ENCODE data around the gene FIBCD1.

Gene FIBCD1

DNA sequence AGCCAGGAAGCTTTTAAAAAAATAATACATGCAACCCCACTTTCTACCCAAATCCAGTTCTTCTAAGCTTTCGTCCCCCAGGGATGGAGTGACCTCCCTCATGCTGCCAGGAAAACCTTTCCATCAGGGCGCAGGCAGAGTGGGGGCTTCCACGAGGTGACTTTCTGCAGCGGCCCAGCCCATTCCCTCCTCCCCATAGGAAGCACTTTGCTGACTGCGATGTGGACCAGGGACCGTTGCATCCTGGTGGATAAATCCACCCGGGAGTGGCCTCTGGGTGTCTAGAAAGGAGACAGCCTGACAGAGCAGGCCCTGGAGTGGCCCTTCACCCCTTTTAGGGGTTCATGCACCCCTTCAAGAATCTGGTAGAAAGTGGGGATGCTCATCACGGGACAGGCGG is 44.0 kb downstream of the FIBCD1 start:
- WGBS, 2 donors (ENCODE audit: extremely low coverage in 2 of 2, insufficient read length in 2 of 2, insufficient replicate concordance in 1 of 2), result no CpG with 5 or more reads among the region's 9 CpGs
- H2AK5ac ChIP-seq (ENCODE audit: low read depth, low read length), result peak overlapping the region; percentile 70
- peak overlapping the region; percentile 65 for H3K18ac ChIP-seq (ENCODE audit: low read length)
- no peak overlapping the region for H3K14ac ChIP-seq (ENCODE audit: low read length)
- no peak overlapping the region for H3K4me2 ChIP-seq (ENCODE audit: insufficient read depth, low read length, poor library complexity, severe bottlenecking)
- no peak overlapping the region for H4K8ac ChIP-seq (ENCODE audit: low read depth, low read length)
- H2BK12ac ChIP-seq (ENCODE audit: low read length), result no peak overlapping the region
- no peak overlapping the region for H3K4ac ChIP-seq (ENCODE audit: low read length)
- peaks cover 0 to 6% (median 0%) of the 10 kb centered on the region in 3 experiments for H3K27me3 ChIP-seq (ENCODE audit: control insufficient read depth in 3 of 3, insufficient read depth in 3 of 3, low read depth in 1 of 3, low read length in 3 of 3)
- peaks cover 9 to 43% of the 10 kb centered on the region in 2 donors for H3K36me3 ChIP-seq (replicated peaks in 1 of 2; ENCODE audit: control insufficient read depth in 2 of 2, insufficient read depth in 2 of 2, low read length in 2 of 2)
- peak overlapping the region; percentile 97 for H3K23ac ChIP-seq (ENCODE audit: low read depth, low read length, poor library complexity)
- no peak overlapping the region for H2BK15ac ChIP-seq (ENCODE audit: low read length)
- H3K4me1 ChIP-seq (ENCODE audit: control insufficient read depth in 2 of 2, insufficient read depth in 1 of 2, low read depth in 1 of 2, low read length in 2 of 2), result peaks cover 14 to 21% of the 10 kb centered on the region in 2 donors
- no peak overlapping the region for H2AFZ ChIP-seq (ENCODE audit: low read length)
- peaks cover 4% of the 10 kb centered on the region for H3K79me1 ChIP-seq (ENCODE audit: low read depth, low read length)
- H3K27ac ChIP-seq (replicated peaks; ENCODE audit: low read length), result no peak overlapping the region
- no peak overlapping the region for H3K9ac ChIP-seq (ENCODE audit: low read depth, low read length, poor library complexity)
- no peak for DNase-seq (ENCODE audit: low spot score)
- H3K9me3 ChIP-seq (replicated peaks in 1 of 2; ENCODE audit: control insufficient read depth in 2 of 2, insufficient read depth in 1 of 2, low read depth in 1 of 2, low read length in 2 of 2), result no peaks in the 10 kb centered on the region
- peak overlapping the region; percentile 82 for H2BK120ac ChIP-seq (ENCODE audit: low read depth, low read length)
- no peak overlapping the region for H4K91ac ChIP-seq (ENCODE audit: low read depth, low read length, poor library complexity)
- no peak overlapping the region for H3K4me3 ChIP-seq (ENCODE audit: low read length in 2 of 2)
- no peak overlapping the region for H2BK5ac ChIP-seq (ENCODE audit: low read length)

DNA sequence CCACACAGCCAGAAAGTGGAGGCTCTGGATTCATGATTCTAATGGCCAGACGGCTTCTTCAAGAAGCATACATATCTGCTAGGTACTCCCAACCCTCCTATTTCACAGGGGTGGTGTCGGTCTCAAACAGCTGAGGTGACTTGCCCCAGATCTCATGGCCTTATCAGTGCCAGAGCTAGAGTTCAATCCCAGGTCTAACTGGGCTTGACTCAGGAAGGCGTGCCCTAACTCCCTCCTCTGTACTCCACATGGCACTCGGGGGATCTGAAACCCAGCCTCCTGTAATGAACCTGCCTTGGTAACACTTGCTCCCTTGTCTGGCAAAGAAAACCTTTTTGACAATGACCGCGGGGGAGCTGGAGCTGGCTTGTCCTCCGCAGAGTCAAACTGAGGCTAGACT is 44.5 kb downstream of the FIBCD1 start:
- Histone ChIP-seq H3K4ac (ENCODE audit: low read length) (no peak overlapping the region), H3K23ac (ENCODE audit: low read depth, low read length, poor library complexity) (peak overlapping the region; percentile 50), H3K9me3 (replicated peaks in 1 of 2; ENCODE audit: control insufficient read depth in 2 of 2, insufficient read depth in 1 of 2, low read depth in 1 of 2, low read length in 2 of 2) (no peaks in the 10 kb centered on the region), H3K4me3 (ENCODE audit: low read length in 2 of 2) (no peak overlapping the region), H3K4me1 (ENCODE audit: control insufficient read depth in 2 of 2, insufficient read depth in 1 of 2, low read depth in 1 of 2, low read length in 2 of 2) (peaks cover 14 to 21% of the 10 kb centered on the region in 2 donors), H2BK12ac (ENCODE audit: low read length) (no peak overlapping the region), H4K8ac (ENCODE audit: low read depth, low read length) (no peak overlapping the region), H3K9ac (ENCODE audit: low read depth, low read length, poor library complexity) (no peak overlapping the region), H3K18ac (ENCODE audit: low read length) (no peak overlapping the region), H4K91ac (ENCODE audit: low read depth, low read length, poor library complexity) (no peak overlapping the region), H2BK120ac (ENCODE audit: low read depth, low read length) (no peak overlapping the region), H3K4me2 (ENCODE audit: insufficient read depth, low read length, poor library complexity, severe bottlenecking) (no peak overlapping the region), H3K27ac (replicated peaks; ENCODE audit: low read length) (no peak overlapping the region), H2BK5ac (ENCODE audit: low read length) (no peak overlapping the region), H3K79me1 (ENCODE audit: low read depth, low read length) (peaks cover 4% of the 10 kb centered on the region), H2AFZ (ENCODE audit: low read length) (no peak overlapping the region), H3K14ac (ENCODE audit: low read length) (no peak overlapping the region), H2BK15ac (ENCODE audit: low read length) (no peak overlapping the region), H3K27me3 (ENCODE audit: control insufficient read depth in 3 of 3, insufficient read depth in 3 of 3, low read depth in 1 of 3, low read length in 3 of 3) (peaks cover 0 to 2% (median 0%) of the 10 kb centered on the region in 3 experiments), H3K36me3 (replicated peaks in 1 of 2; ENCODE audit: control insufficient read depth in 2 of 2, insufficient read depth in 2 of 2, low read length in 2 of 2) (peaks cover 11 to 46% of the 10 kb centered on the region in 2 donors), H2AK5ac (ENCODE audit: low read depth, low read length) (no peak overlapping the region)
- no CpG with 5 or more reads among the region's 7 CpGs for WGBS, 2 donors (ENCODE audit: extremely low coverage in 2 of 2, insufficient read length in 2 of 2, insufficient replicate concordance in 1 of 2)
- no peak for DNase-seq (ENCODE audit: low spot score)

DNA sequence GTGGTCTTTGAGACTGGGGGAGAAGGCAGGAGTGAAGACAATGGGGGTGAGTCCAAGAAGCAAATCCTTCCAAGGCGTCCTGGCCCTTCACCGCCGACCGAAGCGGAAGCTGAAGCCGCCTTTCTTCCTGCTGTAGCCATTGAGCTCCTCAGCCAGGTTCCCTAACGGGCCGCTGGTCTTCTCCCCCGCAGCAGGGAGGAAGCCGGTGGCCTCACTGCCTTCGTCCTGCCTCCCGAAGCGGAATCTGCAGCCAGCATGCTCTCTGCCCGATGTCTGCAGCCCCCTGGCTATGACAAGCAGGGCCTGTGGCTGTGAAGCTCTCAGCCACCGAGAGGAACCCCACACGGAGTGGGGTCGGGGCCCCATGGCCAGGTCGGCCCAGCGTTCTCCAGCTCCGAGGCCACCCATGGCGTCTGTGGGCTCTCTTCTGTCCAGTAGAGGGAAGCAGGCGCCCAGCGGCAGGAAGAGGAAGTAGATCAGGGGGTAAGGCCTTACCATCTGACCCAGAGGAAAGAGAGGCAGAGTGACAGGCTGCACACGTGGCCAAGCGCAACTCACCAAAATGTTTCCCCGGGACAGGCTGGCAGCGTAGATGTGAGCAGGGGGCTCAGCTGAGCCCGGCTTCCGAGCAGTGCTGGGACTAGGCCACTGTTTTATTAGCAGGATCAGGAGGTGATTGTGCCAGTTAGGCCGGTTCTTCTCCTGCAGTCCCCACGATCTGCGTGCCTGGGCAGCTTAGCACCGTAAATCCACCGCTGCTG is 45.5 kb downstream of the FIBCD1 start:
- DNase-seq (ENCODE audit: low spot score), result no peak
- Histone ChIP-seq H2BK5ac (ENCODE audit: low read length) (peak overlapping the region; percentile 49), H3K27me3 (ENCODE audit: control insufficient read depth in 3 of 3, insufficient read depth in 3 of 3, low read depth in 1 of 3, low read length in 3 of 3) (no peaks in the 10 kb centered on the region), H2BK12ac (ENCODE audit: low read length) (no peak overlapping the region), H3K4me2 (ENCODE audit: insufficient read depth, low read length, poor library complexity, severe bottlenecking) (no peak overlapping the region), H3K36me3 (replicated peaks in 1 of 2; ENCODE audit: control insufficient read depth in 2 of 2, insufficient read depth in 2 of 2, low read length in 2 of 2) (peaks cover 15 to 55% of the 10 kb centered on the region in 2 donors), H2BK120ac (ENCODE audit: low read depth, low read length) (no peak overlapping the region), H3K9ac (ENCODE audit: low read depth, low read length, poor library complexity) (no peak overlapping the region), H2AK5ac (ENCODE audit: low read depth, low read length) (no peak overlapping the region), H3K9me3 (replicated peaks in 1 of 2; ENCODE audit: control insufficient read depth in 2 of 2, insufficient read depth in 1 of 2, low read depth in 1 of 2, low read length in 2 of 2) (no peaks in the 10 kb centered on the region), H3K4me3 (ENCODE audit: low read length in 2 of 2) (no peak overlapping the region), H4K8ac (ENCODE audit: low read depth, low read length) (no peak overlapping the region), H2AFZ (ENCODE audit: low read length) (no peak overlapping the region), H3K23ac (ENCODE audit: low read depth, low read length, poor library complexity) (peak overlapping the region; percentile 94), H3K4me1 (ENCODE audit: control insufficient read depth in 2 of 2, insufficient read depth in 1 of 2, low read depth in 1 of 2, low read length in 2 of 2) (peaks cover 14 to 21% of the 10 kb centered on the region in 2 donors), H3K27ac (replicated peaks; ENCODE audit: low read length) (peak overlapping the region; percentile 20), H2BK15ac (ENCODE audit: low read length) (no peak overlapping the region), H3K4ac (ENCODE audit: low read length) (no peak overlapping the region), H3K14ac (ENCODE audit: low read length) (no peak overlapping the region), H3K79me1 (ENCODE audit: low read depth, low read length) (peaks cover 4% of the 10 kb centered on the region), H3K18ac (ENCODE audit: low read length) (peak overlapping the region; percentile 51), H4K91ac (ENCODE audit: low read depth, low read length, poor library complexity) (no peak overlapping the region)
- no CpG with 5 or more reads among the region's 34 CpGs for WGBS, 2 donors (ENCODE audit: extremely low coverage in 2 of 2, insufficient read length in 2 of 2, insufficient replicate concordance in 1 of 2)

DNA sequence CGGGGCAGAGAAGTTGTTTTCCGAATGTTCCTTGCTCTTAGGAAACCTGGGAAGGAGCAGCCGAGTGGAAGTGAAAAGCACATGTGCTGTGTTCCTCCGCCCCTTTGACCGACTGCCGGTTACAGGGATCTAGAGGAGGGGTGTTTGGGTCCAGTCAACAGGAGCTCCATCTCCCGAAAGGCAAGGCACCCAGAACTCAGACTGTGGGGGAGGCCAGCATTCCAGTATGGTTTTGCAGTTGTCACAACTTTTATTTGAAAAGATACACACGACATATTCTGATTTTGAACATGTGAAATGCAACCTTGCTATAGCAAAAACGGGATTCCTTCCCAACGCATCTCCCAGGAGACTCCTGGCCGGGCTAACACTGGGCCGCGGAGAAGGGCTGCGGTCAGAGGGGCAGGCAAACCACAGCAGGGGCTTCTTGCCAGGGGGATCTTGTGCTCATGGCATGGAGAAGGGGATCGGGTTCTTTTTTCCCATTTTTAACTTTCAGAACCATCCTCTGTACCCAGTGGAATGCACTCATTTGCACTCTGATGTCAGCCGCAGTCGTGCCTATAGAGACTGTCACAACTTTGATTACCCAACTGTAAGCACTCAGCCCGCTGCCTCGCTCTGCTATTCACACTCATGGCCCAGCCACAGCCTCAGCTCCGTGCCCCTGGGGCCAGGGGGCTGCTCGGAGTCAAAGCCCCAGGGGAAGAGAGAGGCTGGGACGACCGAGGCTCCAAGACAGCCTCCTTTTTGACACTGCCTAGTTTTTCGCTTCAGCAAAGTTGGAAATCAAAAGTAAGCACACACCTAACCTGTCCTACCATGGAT is 46.4 kb downstream of the FIBCD1 start:
- Histone ChIP-seq H3K23ac (ENCODE audit: low read depth, low read length, poor library complexity) (peak overlapping the region; percentile 94), H2AK5ac (ENCODE audit: low read depth, low read length) (no peak overlapping the region), H3K4me1 (ENCODE audit: control insufficient read depth in 2 of 2, insufficient read depth in 1 of 2, low read depth in 1 of 2, low read length in 2 of 2) (peaks cover 14 to 21% of the 10 kb centered on the region in 2 donors), H3K36me3 (replicated peaks in 1 of 2; ENCODE audit: control insufficient read depth in 2 of 2, insufficient read depth in 2 of 2, low read length in 2 of 2) (peaks cover 21 to 64% of the 10 kb centered on the region in 2 donors), H3K4me3 (ENCODE audit: low read length in 2 of 2) (no peak overlapping the region), H2BK15ac (ENCODE audit: low read length) (no peak overlapping the region), H3K79me1 (ENCODE audit: low read depth, low read length) (peaks cover 4% of the 10 kb centered on the region), H3K9ac (ENCODE audit: low read depth, low read length, poor library complexity) (no peak overlapping the region), H3K9me3 (replicated peaks in 1 of 2; ENCODE audit: control insufficient read depth in 2 of 2, insufficient read depth in 1 of 2, low read depth in 1 of 2, low read length in 2 of 2) (no peaks in the 10 kb centered on the region), H2AFZ (ENCODE audit: low read length) (no peak overlapping the region), H3K27me3 (ENCODE audit: control insufficient read depth in 3 of 3, insufficient read depth in 3 of 3, low read depth in 1 of 3, low read length in 3 of 3) (no peaks in the 10 kb centered on the region), H2BK12ac (ENCODE audit: low read length) (no peak overlapping the region), H4K91ac (ENCODE audit: low read depth, low read length, poor library complexity) (no peak overlapping the region), H4K8ac (ENCODE audit: low read depth, low read length) (no peak overlapping the region), H2BK5ac (ENCODE audit: low read length) (peak overlapping the region; percentile 49), H3K4me2 (ENCODE audit: insufficient read depth, low read length, poor library complexity, severe bottlenecking) (no peak overlapping the region), H2BK120ac (ENCODE audit: low read depth, low read length) (no peak overlapping the region), H3K18ac (ENCODE audit: low read length) (peak overlapping the region; percentile 76), H3K14ac (ENCODE audit: low read length) (peak overlapping the region; percentile 89), H3K4ac (ENCODE audit: low read length) (no peak overlapping the region), H3K27ac (replicated peaks; ENCODE audit: low read length) (peak overlapping the region; percentile 35)
- no peak for DNase-seq (ENCODE audit: low spot score)
- WGBS, 2 donors (ENCODE audit: extremely low coverage in 2 of 2, insufficient read length in 2 of 2, insufficient replicate concordance in 1 of 2), result no CpG with 5 or more reads among the region's 24 CpGs
